Fibroblast of mammary gland (primary cell): ENCODE measurements around the gene MBOAT7.
A peak's percentile ranks its signal among the peaks of the same experiment; 100 is the strongest.
"Not testable (repeated sequence)": the region's sequence is repeated elsewhere in the genome, so short reads cannot be mapped to it uniquely, and the experiment has no call there.

Experiments
- DNase-seq: peaks from one replicate; pipeline ENCODE4 v3.0.0-alpha.2; 2010; ENCODE audit warnings: low read depth
- H3K4me3 ChIP-seq: 2 replicates; pipeline ENCODE4 v1.5.1; 2011; ENCODE audit warnings: low read depth, mild to moderate bottlenecking, low read length, moderate library complexity; ENCODE audit not compliant: control insufficient read depth
- CTCF ChIP-seq: conservative IDR thresholded peaks from 2 replicates; pipeline ENCODE4 v1.5.1; 2011; ENCODE audit warnings: low read depth, low read length, inconsistent platforms; ENCODE audit not compliant: control insufficient read depth, insufficient read depth

Gene MBOAT7

GRCh38 chr19:54179921-54180461 is 9.4 kb downstream of the MBOAT7 start:
- peak; percentile 35 for DNase-seq
- no peak overlapping the region for H3K4me3 ChIP-seq
- TF ChIP-seq CTCF: peak; percentile 15

GRCh38 chr19:54179262-54179852 is 10.0 kb downstream of the MBOAT7 start:
- DNase-seq: no peak
- TF ChIP-seq CTCF: no peak
- H3K4me3 ChIP-seq: no peak overlapping the region

- no peak overlapping the region for H3K4me3 ChIP-seq
- no peak for DNase-seq
- no peak for TF ChIP-seq CTCF
These were observed 10.7 kb downstream of the MBOAT7 start for GRCh38 chr19:54178581-54179261.

GRCh38 chr19:54173951-54174834 is 15.2 kb downstream of the MBOAT7 start:
- no peak for DNase-seq
- TF ChIP-seq CTCF: no peak
- H3K4me3 ChIP-seq: no peak overlapping the region

DNA sequence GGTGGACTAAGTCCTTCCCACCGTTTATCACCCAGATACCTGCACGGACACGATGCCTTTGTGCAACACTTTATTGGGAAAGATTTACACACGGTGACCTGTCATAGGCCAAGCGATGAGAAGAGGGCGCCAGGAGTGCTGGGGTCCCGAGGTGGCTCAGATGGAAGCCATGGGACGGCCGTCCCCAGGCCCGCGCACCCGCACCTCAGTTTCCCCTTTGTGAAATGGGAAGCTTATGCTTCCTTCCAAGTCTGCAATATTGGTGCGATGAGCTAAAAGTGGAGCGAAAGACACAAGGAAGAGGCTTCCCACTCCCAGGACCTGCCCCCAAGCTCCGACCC is 16.1 kb downstream of the MBOAT7 start:
- no peak overlapping the region for H3K4me3 ChIP-seq
- DNase-seq: no peak
- no peak for TF ChIP-seq CTCF

- TF ChIP-seq CTCF: no peak
- DNase-seq: peak; percentile 35
These were observed 16.7 kb downstream of the MBOAT7 start, which contains the start of gene TMC4 for GRCh38 chr19:54172471-54173358. TSS of gene TMC4 (minus strand) at chr19:54173160. CDS start at chr19:54173117, 43 bp downstream.

GRCh38 chr19:54171736-54172431 is 17.5 kb downstream of the MBOAT7 start:
- not testable (repeated sequence) for H3K4me3 ChIP-seq, DNase-seq

More at GRCh38 chr19:54172471-54173358, 16.7 kb downstream of the MBOAT7 start, which contains the start of gene TMC4:
- no peak within 1 kb of the TSS for H3K4me3 ChIP-seq
